Stimulated activated CD4-positive, alpha-beta T cell treated with anti-CD3 and anti-CD28 coated beads, TNF-alpha, amount 100 ng/mL, for 4 hours (primary cell): Measurements from ENCODE around the gene CLDN1.
"Not testable (repeated sequence)": the region's sequence is repeated elsewhere in the genome, so short reads cannot be mapped to it uniquely, and the experiment has no call there.

Experiments used
- DNase-seq, 3 experiments: peaks; one replicate each; pipeline ENCODE4 v3.0.0-alpha.2; 2020; ENCODE audit warnings: low read depth in 3 of 3

CLDN1 gene

GRCh38 chr3:190293621-190294020 lies 28.6 kb downstream of the CLDN1 start:
- DNase-seq, result no peak

GRCh38 chr3:190291994-190292584 lies 30.2 kb downstream of the CLDN1 start:
- DNase-seq, result no peak

DNA sequence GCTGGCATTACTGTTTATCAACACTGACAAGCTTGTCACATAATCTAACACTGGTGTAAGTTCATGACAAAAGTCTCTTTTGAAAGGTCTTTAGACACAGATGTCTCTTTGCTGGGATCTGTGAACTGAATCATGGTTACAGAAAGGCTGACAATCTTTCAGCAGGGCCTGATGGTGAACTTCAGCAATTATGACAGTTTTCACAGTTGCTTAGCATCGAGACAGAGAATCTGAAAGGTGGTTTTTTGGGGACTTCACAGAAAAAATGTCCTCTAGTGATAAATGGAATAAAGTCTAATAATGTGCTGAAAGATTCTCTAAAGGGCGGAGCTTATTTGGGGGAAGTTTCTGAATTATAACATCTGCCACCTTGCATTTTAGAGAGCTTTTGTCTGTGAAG lies 32.3 kb downstream of the CLDN1 start:
- no peak for DNase-seq

DNA sequence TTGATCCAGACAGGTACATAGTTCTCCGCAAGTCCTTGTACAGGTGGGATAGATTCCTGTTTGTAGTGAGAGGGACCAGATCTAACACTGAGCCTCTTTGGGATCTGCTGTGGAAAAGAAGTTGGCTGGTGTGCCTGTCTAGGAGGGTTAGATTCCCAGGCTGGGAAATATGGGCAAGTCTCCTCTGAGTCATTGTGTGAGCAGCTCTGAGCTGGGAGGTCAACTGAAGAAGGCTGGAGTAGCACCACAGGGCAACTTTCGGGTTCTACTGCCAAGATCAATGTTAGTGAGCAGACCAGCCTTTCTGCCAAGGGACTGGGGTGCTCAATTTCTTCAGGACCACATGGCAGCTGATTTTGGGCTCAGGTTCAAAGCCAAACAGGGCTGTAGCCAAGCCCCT lies 33.4 kb downstream of the CLDN1 start:
- no peak for DNase-seq

DNA sequence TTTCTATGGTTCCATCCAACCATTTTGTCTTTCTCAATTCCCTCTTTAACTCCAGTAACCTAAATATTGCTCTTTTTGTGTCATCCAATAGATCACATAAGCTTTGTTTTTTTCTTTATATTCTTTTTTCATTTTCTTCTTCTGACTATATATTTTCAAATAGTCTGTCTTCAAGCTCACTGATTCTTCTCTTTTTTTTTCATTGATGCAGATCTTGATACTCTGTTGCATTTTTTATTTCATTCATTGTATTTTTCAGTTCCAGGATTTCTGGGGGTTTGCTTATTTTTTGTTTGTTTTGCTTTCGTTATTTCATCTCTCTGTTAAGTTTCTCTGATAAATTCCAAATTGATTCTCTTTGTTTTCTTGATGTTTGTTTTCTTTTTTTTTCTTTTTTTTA lies 36.2 kb downstream of the CLDN1 start:
- no peak for DNase-seq

GRCh38 chr3:190281308-190282051 lies 40.8 kb downstream of the CLDN1 start:
- no peak for DNase-seq

- no peak for DNase-seq
Measured at GRCh38 chr3:190279690-190280089, 42.6 kb downstream of the CLDN1 start.

DNA sequence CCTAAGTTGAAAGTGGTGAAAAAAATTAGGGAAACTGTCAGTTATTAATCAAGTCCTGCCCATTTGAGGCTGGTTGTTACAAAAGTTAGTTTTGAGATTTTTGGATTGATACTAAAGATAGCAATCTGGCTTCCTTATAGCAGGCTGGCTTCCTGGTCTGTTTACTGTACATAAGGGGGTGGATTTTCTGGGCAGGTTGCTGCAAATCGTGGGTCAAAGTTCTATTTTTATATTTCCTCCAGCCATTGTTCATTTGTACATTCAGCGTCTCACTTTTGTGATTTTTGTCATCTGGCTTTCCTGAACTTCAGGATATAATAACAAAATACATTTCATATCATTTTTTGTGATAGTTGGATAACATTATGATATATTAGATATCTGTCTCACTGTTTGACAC lies 49.5 kb downstream of the CLDN1 start:
- DNase-seq, result no peak

GRCh38 chr3:190269101-190269500 lies 53.1 kb downstream of the CLDN1 start:
- DNase-seq, result no peak

DNA sequence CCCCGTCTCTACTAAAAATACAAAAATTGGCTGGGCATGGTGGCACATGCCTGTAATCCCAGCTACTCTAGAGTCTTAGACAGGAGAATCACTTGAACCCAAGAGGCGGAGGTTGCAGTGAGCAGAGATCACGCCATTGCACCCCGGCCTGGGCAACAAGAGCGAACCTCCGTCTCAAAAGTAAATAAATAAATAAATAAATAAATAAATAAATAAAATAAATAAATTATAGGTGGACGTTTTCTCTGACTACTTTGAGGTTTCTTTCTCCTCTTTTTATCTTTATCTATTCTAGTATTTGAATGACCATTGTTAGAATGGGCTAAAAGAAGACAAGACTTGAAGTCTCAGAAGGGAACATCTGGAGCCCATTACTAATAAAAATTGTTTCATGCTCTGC lies 54.8 kb downstream of the CLDN1 start:
- DNase-seq, result not testable (repeated sequence)

DNA sequence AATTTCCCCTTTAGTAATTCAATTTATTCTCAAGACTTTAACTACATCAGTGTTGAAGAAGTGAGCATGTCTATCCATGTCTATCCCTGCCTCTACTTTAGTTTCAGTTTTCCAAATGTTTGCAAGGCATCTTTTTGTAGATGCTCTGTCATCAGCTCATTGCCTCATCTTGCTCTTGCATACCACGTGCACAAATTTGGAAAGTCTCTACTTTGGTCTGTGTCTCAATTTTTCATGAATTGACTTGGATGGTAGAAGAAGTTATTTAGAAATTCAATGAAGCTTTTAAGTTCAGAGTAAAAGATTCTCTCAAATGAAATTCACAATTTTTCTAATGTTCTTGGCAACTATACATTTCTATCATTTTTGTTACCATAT lies 55.3 kb downstream of the CLDN1 start:
- no peak for DNase-seq

DNA sequence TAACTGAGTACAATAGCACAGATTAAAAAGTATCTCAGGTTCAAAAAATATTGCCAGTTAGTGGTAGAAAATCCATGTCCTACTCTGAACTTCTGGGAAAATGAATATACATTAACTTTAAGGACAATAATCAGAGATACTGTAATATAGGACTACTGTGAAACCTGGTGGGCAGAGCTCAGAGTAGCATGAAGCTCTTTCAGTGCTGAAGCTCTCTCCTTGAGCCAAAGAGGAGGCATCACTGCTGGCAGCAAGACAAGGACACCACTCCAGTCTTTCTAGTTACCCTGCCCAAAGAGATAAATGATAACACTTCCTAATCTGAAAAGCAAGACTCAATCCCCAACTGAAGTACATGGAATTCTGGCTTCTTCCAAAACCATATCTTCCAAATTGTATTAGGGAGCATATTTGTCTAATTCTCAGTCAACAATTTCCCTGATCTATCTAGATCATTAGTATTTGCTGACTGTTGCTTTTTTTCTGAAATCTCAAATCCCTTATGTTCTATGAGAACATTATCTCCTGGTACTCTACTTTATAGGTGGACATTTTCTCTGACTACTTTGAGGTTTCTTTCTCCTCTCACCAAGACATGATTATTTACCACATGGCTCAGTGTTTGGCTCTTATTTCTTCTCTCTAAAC lies 55.9 kb downstream of the CLDN1 start:
- no peak for DNase-seq

- no peak for DNase-seq
Measured at GRCh38 chr3:190265796-190266195, 56.5 kb downstream of the CLDN1 start.

DNA sequence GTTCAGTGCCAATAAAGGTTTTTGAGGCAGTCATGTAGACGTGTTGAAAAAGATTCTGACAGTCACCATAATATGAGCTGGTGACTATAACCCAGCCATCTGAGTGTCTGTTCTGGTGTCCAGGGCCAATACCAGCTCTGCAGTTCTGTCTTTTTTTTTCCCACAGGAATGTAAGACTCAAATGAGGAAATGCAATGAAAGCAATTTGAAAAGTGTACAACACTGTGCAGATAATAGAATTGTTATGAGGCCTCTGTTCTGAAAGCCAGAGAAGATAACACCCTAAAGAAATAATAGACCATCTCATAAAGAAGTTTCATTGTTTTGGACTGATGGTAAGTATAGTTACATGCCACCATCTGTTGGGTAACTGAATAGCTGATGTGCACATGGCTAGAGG lies 57.1 kb downstream of the CLDN1 start:
- DNase-seq, result no peak

- DNase-seq, result no peak
Measured at GRCh38 chr3:190261740-190262139, 60.5 kb downstream of the CLDN1 start.

DNA sequence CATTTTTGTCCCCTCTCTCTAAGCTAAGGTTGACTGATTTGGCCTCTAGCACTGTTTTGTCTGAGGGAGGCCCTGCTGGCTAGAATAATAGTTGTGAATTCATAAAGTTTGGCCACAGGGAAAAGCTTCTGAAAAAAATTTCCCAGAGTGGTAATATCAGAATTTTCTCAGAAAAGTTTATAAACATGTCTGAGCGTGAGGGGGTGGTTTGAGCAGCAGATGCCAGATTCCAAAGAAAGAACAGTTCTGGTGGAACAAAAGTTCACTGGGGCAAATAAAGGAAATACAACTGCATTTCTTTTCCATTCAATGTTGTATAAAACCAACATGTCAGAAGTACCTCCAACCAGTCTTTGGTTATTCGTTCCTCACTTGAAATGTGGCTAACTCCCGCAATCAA lies 61.2 kb downstream of the CLDN1 start:
- DNase-seq, result no peak

DNA sequence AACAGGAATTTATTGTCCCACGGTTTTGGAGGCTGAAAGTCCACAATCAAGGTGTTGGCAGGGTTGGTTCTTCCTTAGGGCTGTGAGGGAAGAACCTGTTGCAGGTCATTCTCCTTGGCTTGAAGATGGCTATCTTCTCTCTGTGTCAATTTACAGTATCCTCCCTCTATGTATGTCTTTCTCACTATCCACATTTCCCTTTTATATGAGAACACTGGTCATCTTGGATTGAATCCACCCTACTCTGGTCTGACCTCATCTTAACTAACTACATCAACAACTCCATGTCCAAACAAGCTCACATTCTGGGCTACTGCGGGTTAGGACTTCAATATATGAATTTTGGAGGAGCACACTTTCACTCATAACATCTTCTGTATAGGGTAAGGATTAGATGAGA lies 61.9 kb downstream of the CLDN1 start:
- no peak for DNase-seq

GRCh38 chr3:190258634-190259033 lies 63.6 kb downstream of the CLDN1 start:
- no peak for DNase-seq
